HL-60/S4 (cell line): Measurements from ENCODE around the gene COL20A1.

Experiments used
- in situ Hi-C: fragments of 300-500 bp; cut with MboI; formaldehyde crosslinking; loops from 2 replicates; pipeline ENCODE4 v1.14.3; 2022; ENCODE audit warnings: low sequenced_read_pairs

Gene COL20A1

GRCh38 chr20:63317061-63317460 lies 24.1 kb downstream of the COL20A1 start:
- in situ Hi-C loops = no loop called here

- in situ Hi-C loops = no loop called here
These were observed 24.8 kb downstream of the COL20A1 start for GRCh38 chr20:63317601-63318291.

- in situ Hi-C loops = no loop called here
These were observed 25.6 kb downstream of the COL20A1 start for GRCh38 chr20:63318391-63319163.

- in situ Hi-C loops = no loop called here
These were observed 26.4 kb downstream of the COL20A1 start for GRCh38 chr20:63319164-63320040.

- in situ Hi-C loops = no loop called here
These were observed 27.1 kb downstream of the COL20A1 start for GRCh38 chr20:63320041-63320511.

GRCh38 chr20:63320616-63321147 lies 27.7 kb downstream of the COL20A1 start:
- in situ Hi-C loops = no loop called here

GRCh38 chr20:63321148-63321831 lies 28.3 kb downstream of the COL20A1 start:
- in situ Hi-C loops = no loop called here

- in situ Hi-C loops = no loop called here
These were observed 29.4 kb downstream of the COL20A1 start for GRCh38 chr20:63322146-63322932.

- in situ Hi-C loops = no loop called here
These were observed 29.9 kb downstream of the COL20A1 start for GRCh38 chr20:63322933-63323273.

- in situ Hi-C loops = no loop called here
These were observed 30.5 kb downstream of the COL20A1 start for GRCh38 chr20:63323357-63323981.

- in situ Hi-C loops = no loop called here
These were observed 32.1 kb downstream of the COL20A1 start for GRCh38 chr20:63325021-63325471.

- in situ Hi-C loops = no loop called here
These were observed 32.7 kb downstream of the COL20A1 start for GRCh38 chr20:63325554-63326313.

GRCh38 chr20:63326314-63327230 lies 33.6 kb downstream of the COL20A1 start:
- in situ Hi-C loops = no loop called here

GRCh38 chr20:63327231-63327745 lies 34.3 kb downstream of the COL20A1 start:
- in situ Hi-C loops = no loop called here

GRCh38 chr20:63328026-63328700 lies 35.2 kb downstream of the COL20A1 start:
- in situ Hi-C loops = no loop called here

GRCh38 chr20:63328718-63329275 lies 35.8 kb downstream of the COL20A1 start:
- in situ Hi-C loops = no loop called here
